Endothelial cell of umbilical vein (primary cell): ENCODE measurements around the gene BZW1. TPM values are rescaled to one million over a fixed set of nuclear protein-coding genes. Genes with fewer than 3 reads are reported as not detected.
A peak's percentile ranks its signal among the peaks of the same experiment; 100 is the strongest.

Experiments
- BruUV-seq: library from RNA; stranded (reverse); fragments of 400-500 nt; replicated peaks from 2 replicates; lab custom pipeline; 2021; lab: Mats Ljungman, UMichigan
- CTCF ChIA-PET: fragments of 300-600, 350-600 bp; sonication (Branson Sonifier 250); formaldehyde crosslinking; loops from one replicate; lab custom pipeline; 2021; ENCODE audit warnings: antibody characterized with exemption, inconsistent platforms; lab: Charles Lee
- POLR2A ChIA-PET: fragments of 300-600, 350-600 bp; sonication (Branson Sonifier 250); formaldehyde crosslinking; loops from one replicate; lab custom pipeline; 2021; ENCODE audit warnings: antibody characterized with exemption, inconsistent platforms; lab: Charles Lee
- DNase-seq: peaks from one replicate; pipeline ENCODE4 v3.0.0-alpha.2; 2011; ENCODE audit warnings: low read depth, low spot score
- FAIRE-seq: peaks from 2 replicates; lab custom pipeline; 2011; peaks lifted over from hg19 to GRCh38; lab: Jason Lieb, UNC
- H2AFZ ChIP-seq: 2 replicates; pipeline ENCODE4 v1.6.0; 2012; ENCODE audit warnings: low read depth, low read length, control low read depth, inconsistent platforms
- H3K27ac ChIP-seq: 2 replicates; pipeline ENCODE4 v1.5.1; 2011; ENCODE audit warnings: low read depth, mild to moderate bottlenecking, control low read depth, low read length, moderate library complexity; ENCODE audit not compliant: insufficient read depth
- H3K27me3 ChIP-seq, 2 experiments: 2 replicates each; pipeline versions ENCODE4 v1.6.0 to v1.6.1; 2011; ENCODE audit warnings: low read length in 2 of 2, mixed read lengths in 1 of 2; ENCODE audit not compliant: control insufficient read depth in 2 of 2, insufficient read depth in 2 of 2
- H3K36me3 ChIP-seq, 2 experiments: 2 replicates in 1 of 2; 3 replicates in 1 of 2; pipeline ENCODE4 v1.5.1; 2011; ENCODE audit warnings: low read length in 2 of 2, mild to moderate bottlenecking in 1 of 2, moderate library complexity in 1 of 2; ENCODE audit not compliant: control insufficient read depth in 2 of 2, insufficient read depth in 2 of 2; ENCODE audit errors: extremely low read depth in 1 of 2
- H3K4me1 ChIP-seq: 3 replicates; pipeline ENCODE4 v1.5.1; 2011; ENCODE audit warnings: mild to moderate bottlenecking, low read length; ENCODE audit not compliant: control insufficient read depth, insufficient read depth; ENCODE audit errors: extremely low read depth
- H3K4me2 ChIP-seq: 2 replicates; pipeline ENCODE4 v1.6.1; 2011; ENCODE audit warnings: low read length, control low read depth, mixed read lengths; ENCODE audit not compliant: insufficient read depth
- H3K4me3 ChIP-seq, 3 experiments: fragments of 200-600 bp in 1 of 3; sonication (generic), shearing (Covaris generic) in 1 of 3; replicated peaks in 1 of 3; 2 replicates each; pipeline ENCODE4 v1.5.1; 2011 to 2016; ENCODE audit warnings: control low read depth in 3 of 3, low read length in 3 of 3, mild to moderate bottlenecking in 2 of 3, inconsistent platforms in 1 of 3, low read depth in 1 of 3, moderate library complexity in 1 of 3; ENCODE audit not compliant: insufficient read depth in 1 of 3
- H3K79me2 ChIP-seq: 2 replicates; pipeline ENCODE4 v1.6.0; 2012; ENCODE audit warnings: low read length, inconsistent platforms; ENCODE audit not compliant: control insufficient read depth, insufficient read depth
- H3K9ac ChIP-seq: replicated peaks from 2 replicates; pipeline ENCODE3; 2011; ENCODE audit warnings: low read length, control low read depth; ENCODE audit not compliant: insufficient read depth; ENCODE audit errors: extremely low read depth
- H3K9me1 ChIP-seq: replicated peaks from 3 replicates; pipeline ENCODE4 v1.6.0; 2011; ENCODE audit warnings: mild to moderate bottlenecking, low read length; ENCODE audit not compliant: control insufficient read depth, insufficient read depth; ENCODE audit errors: extremely low read depth
- H3K9me3 ChIP-seq: replicated peaks from 2 replicates; pipeline ENCODE4 v1.5.1; 2012; ENCODE audit warnings: low read length, inconsistent platforms; ENCODE audit not compliant: control insufficient read depth, insufficient read depth
- H4K20me1 ChIP-seq: replicated peaks from 2 replicates; pipeline ENCODE3; 2011; ENCODE audit warnings: mild to moderate bottlenecking, low read length; ENCODE audit not compliant: control insufficient read depth, insufficient read depth; ENCODE audit errors: extremely low read depth
- EZH2 ChIP-seq: IDR thresholded peaks from 2 replicates; pipeline ENCODE4 v1.6.1; 2012; ENCODE audit warnings: borderline replicate concordance, low read depth, mild to moderate bottlenecking, moderate library complexity, low read length, inconsistent platforms; ENCODE audit not compliant: severe bottlenecking
- FOS ChIP-seq: IDR thresholded peaks from 2 replicates; pipeline ENCODE4 v1.6.1; 2011; ENCODE audit warnings: mild to moderate bottlenecking, low read length, moderate library complexity, borderline replicate concordance; ENCODE audit not compliant: insufficient read depth
- GATA2 ChIP-seq: IDR thresholded peaks from 2 replicates; pipeline ENCODE4 v1.7.0; 2011; ENCODE audit warnings: low read depth, mild to moderate bottlenecking, moderate library complexity, mixed read lengths, low read length; ENCODE audit not compliant: insufficient read length, insufficient read depth
- JUN ChIP-seq: IDR thresholded peaks from 2 replicates; pipeline ENCODE4 v1.6.1; 2011; ENCODE audit warnings: borderline replicate concordance, low read depth; ENCODE audit not compliant: insufficient read length, insufficient read depth
- MYC ChIP-seq: IDR thresholded peaks from one replicate; pipeline ENCODE4 v1.6.1; 2011; ENCODE audit warnings: mild to moderate bottlenecking, low read depth, low read length
- POLR2A ChIP-seq: IDR thresholded peaks from 2 replicates; pipeline ENCODE4 v1.6.1; 2012; ENCODE audit warnings: low read depth, mild to moderate bottlenecking, control low read depth, low read length
- POLR2AphosphoS5 ChIP-seq: IDR thresholded peaks from 2 replicates; pipeline ENCODE4 v1.6.1; 2012; ENCODE audit warnings: low read depth, mild to moderate bottlenecking, control low read depth, low read length, moderate library complexity; ENCODE audit not compliant: insufficient read depth
- dilution Hi-C: fragments of 300-500 bp; cut with MboI; formaldehyde crosslinking; loops from one replicate; pipeline ENCODE4 v1.15.0; 2019; ENCODE audit warnings: low sequenced_read_pairs; ENCODE audit not compliant: extremely low pct_ligation_motif_present
- intact Hi-C: fragments of 100-400 bp; cut with micrococcal nuclease; formaldehyde crosslinking; loops from one replicate; pipeline ENCODE4 v1.10.0; 2022
- polyA plus RNA-seq, 4 experiments: library from polyadenylated mRNA; depleted of rRNA in 3 of 4; stranded (reverse) in 3 of 4; unstranded in 1 of 4; fragments of >200 nt; gene quantifications; 2 replicates each; pipeline versions ENCODE4 v1.2.1 to v1.2.3, GENCODE V29; 2011 to 2012; ENCODE audit warnings: missing spikeins in 1 of 4
- total RNA-seq: library from RNA; stranded (reverse); gene quantifications from 2 replicates; pipeline ENCODE4 v1.2.3, GENCODE V29; 2021
- TF ChIP-seq, protein P1 (sequence below), 2 donors: IDR thresholded peaks; 1 replicate in 1 of 2; 2 replicates in 1 of 2; pipeline ENCODE4 v1.5.1; 2011; ENCODE audit warnings: low read length in 2 of 2, mild to moderate bottlenecking in 2 of 2, moderate library complexity in 2 of 2, control low read depth in 1 of 2, inconsistent platforms in 1 of 2, low read depth in 1 of 2; ENCODE audit not compliant: insufficient read depth in 1 of 2; ENCODE audit errors: extremely low read depth in 1 of 2
- TF ChIP-seq, protein P2 (sequence below): IDR thresholded peaks from 2 replicates; pipeline ENCODE4 v1.6.1; 2011; ENCODE audit not compliant: insufficient read depth, insufficient read length

The BZW1 gene
- total and polyA plus RNA-seq, 2 donors (not counting 3 experiments of a cell fraction or from before 2014, with no cell fraction given) = 174 to 353 TPM

DNA sequence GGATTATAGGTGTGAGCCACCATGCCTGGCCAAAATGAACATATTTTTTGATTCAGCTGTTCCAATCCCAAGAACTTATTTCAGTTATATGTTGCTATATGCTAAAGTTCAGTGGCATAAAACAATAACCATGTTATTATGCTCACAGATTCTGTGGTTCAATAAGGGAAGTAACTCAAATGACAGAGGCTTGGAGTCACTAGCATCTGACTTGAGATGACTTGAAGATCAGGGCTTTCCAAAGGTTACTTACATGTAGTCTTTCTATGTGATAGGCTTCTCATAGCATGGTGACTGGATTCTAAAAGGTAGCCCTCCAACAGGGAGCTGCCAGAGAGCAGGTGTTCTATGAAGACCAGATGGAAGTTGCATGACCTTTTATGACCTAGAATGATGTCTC is 35.6 kb downstream of the BZW1 start:
- no peak overlapping the region for H3K4me2 ChIP-seq
- dilution Hi-C loops (no loop called here), intact Hi-C loops (no loop called here)
- no peak overlapping the region for H2AFZ ChIP-seq
- no peaks in the 10 kb centered on the region for H3K9me1 ChIP-seq
- ChIA-PET CTCF (no interaction called here), POLR2A (no interaction called here)
- no peaks in the 10 kb centered on the region for H3K79me2 ChIP-seq
- H3K4me1 ChIP-seq = no peaks in the 10 kb centered on the region
- no peak overlapping the region for H3K9ac ChIP-seq
- no peak for TF ChIP-seq POLR2AphosphoS5
- no peak overlapping the region for H3K4me3 ChIP-seq
- no TSS peak for BruUV-seq
- H3K27me3 ChIP-seq = no peaks in the 10 kb centered on the region
- no peaks in the 10 kb centered on the region for H4K20me1 ChIP-seq
- DNase-seq = no peak
- H3K9me3 ChIP-seq = no peaks in the 10 kb centered on the region
- FAIRE-seq = peak; percentile 33
- peaks cover 6 to 7% of the 10 kb centered on the region in 2 experiments for H3K36me3 ChIP-seq
- no peak overlapping the region for H3K27ac ChIP-seq

- no TSS peak for BruUV-seq
- ChIA-PET CTCF (interaction anchor here (1.0 to 1.5 kb wide), 2 partner anchors 8 to 21 kb away, joined by 3 to 4 read pairs; no protein-coding TSS in a partner anchor), POLR2A (no interaction called here)
- no peaks in the 10 kb centered on the region for H3K79me2 ChIP-seq
- no peaks in the 10 kb centered on the region for H3K9me1 ChIP-seq
- no peak for FAIRE-seq
- H3K9me3 ChIP-seq = no peaks in the 10 kb centered on the region
- H4K20me1 ChIP-seq = peaks cover 3% of the 10 kb centered on the region
- H3K4me3 ChIP-seq = no peak overlapping the region
- H2AFZ ChIP-seq = no peak overlapping the region
- H3K4me2 ChIP-seq = no peak overlapping the region
- no peaks in the 10 kb centered on the region for H3K4me1 ChIP-seq
- TF ChIP-seq POLR2A = no peak
- no peak for TF ChIP-seq FOS
- TF ChIP-seq JUN = no peak
- TF ChIP-seq, protein P1, sequence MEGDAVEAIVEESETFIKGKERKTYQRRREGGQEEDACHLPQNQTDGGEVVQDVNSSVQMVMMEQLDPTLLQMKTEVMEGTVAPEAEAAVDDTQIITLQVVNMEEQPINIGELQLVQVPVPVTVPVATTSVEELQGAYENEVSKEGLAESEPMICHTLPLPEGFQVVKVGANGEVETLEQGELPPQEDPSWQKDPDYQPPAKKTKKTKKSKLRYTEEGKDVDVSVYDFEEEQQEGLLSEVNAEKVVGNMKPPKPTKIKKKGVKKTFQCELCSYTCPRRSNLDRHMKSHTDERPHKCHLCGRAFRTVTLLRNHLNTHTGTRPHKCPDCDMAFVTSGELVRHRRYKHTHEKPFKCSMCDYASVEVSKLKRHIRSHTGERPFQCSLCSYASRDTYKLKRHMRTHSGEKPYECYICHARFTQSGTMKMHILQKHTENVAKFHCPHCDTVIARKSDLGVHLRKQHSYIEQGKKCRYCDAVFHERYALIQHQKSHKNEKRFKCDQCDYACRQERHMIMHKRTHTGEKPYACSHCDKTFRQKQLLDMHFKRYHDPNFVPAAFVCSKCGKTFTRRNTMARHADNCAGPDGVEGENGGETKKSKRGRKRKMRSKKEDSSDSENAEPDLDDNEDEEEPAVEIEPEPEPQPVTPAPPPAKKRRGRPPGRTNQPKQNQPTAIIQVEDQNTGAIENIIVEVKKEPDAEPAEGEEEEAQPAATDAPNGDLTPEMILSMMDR (IDR thresholded peaks at IDR 0.05; ENCODE audit: extremely low read depth in 1 of 2, insufficient read depth in 1 of 2, low read depth in 1 of 2, low read length in 2 of 2) = no peak
- TF ChIP-seq, protein P2, sequence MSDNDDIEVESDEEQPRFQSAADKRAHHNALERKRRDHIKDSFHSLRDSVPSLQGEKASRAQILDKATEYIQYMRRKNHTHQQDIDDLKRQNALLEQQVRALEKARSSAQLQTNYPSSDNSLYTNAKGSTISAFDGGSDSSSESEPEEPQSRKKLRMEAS = no peak
- TF ChIP-seq MYC = no peak
- TF ChIP-seq EZH2 = no peak
- TF ChIP-seq POLR2AphosphoS5 = no peak
- no peak for TF ChIP-seq GATA2
- H3K27ac ChIP-seq = no peak overlapping the region
- DNase-seq = no peak
- no peaks in the 10 kb centered on the region for H3K27me3 ChIP-seq
- peaks cover 10 to 14% of the 10 kb centered on the region in 2 experiments for H3K36me3 ChIP-seq
- dilution Hi-C loops = no loop called here
- intact Hi-C loops = no loop called here
- no peak overlapping the region for H3K9ac ChIP-seq
Measured at GRCh38 chr2:200847939-200848338, 36.2 kb downstream of the BZW1 start.
